Measurements from ENCODE around the gene ATXN1.

DNA sequence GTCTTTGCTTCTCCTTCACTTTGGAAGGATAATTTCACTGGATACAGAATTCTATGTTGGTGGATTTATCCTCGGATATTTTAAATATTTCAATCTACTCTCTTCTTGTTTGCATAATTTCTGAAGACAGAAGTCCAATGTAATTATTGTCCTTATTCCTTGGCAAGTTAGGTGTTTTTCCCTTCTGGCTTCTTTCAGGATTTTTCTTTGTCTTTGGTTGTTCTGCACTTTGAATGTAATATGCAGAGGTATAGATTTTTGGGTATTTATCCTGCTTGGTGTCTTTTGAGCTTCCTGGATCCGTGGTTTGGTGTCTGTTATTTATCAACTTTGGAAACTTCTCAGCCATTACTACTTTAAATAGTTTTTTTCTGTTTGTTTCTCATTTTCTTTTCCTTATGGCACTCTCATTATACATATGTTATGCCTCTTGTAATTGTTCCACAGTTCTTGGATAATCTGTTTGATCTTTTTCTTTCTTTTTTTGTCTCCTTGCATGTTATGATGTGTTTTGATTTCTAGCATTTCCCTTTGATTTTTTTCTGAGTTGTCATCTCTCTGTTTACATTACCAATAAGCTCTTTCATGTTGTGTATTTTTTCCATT is 48.6 kb upstream of the ATXN1 start:
- TF ChIP-seq, protein P1, sequence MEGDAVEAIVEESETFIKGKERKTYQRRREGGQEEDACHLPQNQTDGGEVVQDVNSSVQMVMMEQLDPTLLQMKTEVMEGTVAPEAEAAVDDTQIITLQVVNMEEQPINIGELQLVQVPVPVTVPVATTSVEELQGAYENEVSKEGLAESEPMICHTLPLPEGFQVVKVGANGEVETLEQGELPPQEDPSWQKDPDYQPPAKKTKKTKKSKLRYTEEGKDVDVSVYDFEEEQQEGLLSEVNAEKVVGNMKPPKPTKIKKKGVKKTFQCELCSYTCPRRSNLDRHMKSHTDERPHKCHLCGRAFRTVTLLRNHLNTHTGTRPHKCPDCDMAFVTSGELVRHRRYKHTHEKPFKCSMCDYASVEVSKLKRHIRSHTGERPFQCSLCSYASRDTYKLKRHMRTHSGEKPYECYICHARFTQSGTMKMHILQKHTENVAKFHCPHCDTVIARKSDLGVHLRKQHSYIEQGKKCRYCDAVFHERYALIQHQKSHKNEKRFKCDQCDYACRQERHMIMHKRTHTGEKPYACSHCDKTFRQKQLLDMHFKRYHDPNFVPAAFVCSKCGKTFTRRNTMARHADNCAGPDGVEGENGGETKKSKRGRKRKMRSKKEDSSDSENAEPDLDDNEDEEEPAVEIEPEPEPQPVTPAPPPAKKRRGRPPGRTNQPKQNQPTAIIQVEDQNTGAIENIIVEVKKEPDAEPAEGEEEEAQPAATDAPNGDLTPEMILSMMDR (optimal IDR thresholded peaks at IDR 0.05 in 1 of 3, IDR thresholded peaks at IDR 0.05 in 1 of 3, conservative IDR thresholded peaks at IDR 0.05 in 1 of 3; ENCODE audit: extremely low read depth in 1 of 3, insufficient read depth in 2 of 3, low read length in 3 of 3), result no peak
- TF ChIP-seq EZH2 (IDR thresholded peaks at IDR 0.05; ENCODE audit: low read length), result no peak

Measured in keratinocyte (primary cell).